ENCODE data around the gene FAM229B. TPM values are rescaled to one million over a fixed set of nuclear protein-coding genes. Genes with fewer than 3 reads are reported as not detected.
A peak's percentile ranks its signal among the peaks of the same experiment; 100 is the strongest.

Gene FAM229B
- total and polyA plus RNA-seq, 2 of the 4 experiments (the other 2 are of a cell fraction) = 8.6 to 25.6 TPM

DNA sequence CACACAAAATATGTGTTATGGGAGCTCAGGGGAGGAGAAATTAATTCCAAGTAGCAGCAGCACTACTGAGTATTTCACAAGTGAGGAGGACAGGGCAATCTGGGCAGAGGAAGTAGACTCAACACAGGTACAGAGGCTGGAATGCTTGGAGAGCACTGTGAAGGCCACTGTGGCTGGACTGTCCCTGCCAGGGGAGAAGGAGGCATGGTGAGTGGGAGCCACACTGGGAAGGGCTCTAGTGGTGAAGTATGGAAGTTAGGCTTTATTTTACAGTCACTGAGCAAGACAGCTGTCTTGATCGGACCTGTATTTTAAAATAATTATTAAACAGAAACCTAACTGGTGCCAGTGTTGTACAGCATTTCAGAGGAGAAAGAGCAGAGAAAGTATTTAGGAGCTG lies 28.8 kb downstream of the FAM229B start:
- ChIA-PET CTCF (interaction anchor here (1.3 kb wide), 1 partner anchor 28 kb away, joined by 3 read pairs; no protein-coding TSS in a partner anchor), POLR2A (ENCODE audit: unreplicated experiment) (no interaction called here)
- Histone ChIP-seq H3K9me1 (ENCODE audit: insufficient read depth, low read length) (peaks cover 6% of the 10 kb centered on the region), H4K5ac (ENCODE audit: low read depth, low read length) (no peak overlapping the region), H3K4ac (ENCODE audit: low read depth, low read length) (no peak overlapping the region), H3K18ac (ENCODE audit: low read depth, low read length) (no peak overlapping the region), H2BK15ac (ENCODE audit: low read depth, low read length) (0 out of 3 replicates have a peak overlapping the region, but pooled peaks have one; percentile 29), H2BK5ac (ENCODE audit: low read depth, low read length, poor library complexity, severe bottlenecking) (no peak overlapping the region), H4K20me1 (ENCODE audit: insufficient read depth, low read length) (no peaks in the 10 kb centered on the region), H2AFZ (replicated peaks; ENCODE audit: low read length, poor library complexity) (no peak overlapping the region), H3K9me3 (ENCODE audit: control insufficient read depth, insufficient read depth, low read length) (no peaks in the 10 kb centered on the region), H3K9ac (ENCODE audit: low read depth, low read length) (no peak overlapping the region), H2BK20ac (ENCODE audit: low read depth, low read length) (no peak overlapping the region), H2AK9ac (replicated peaks; ENCODE audit: low read depth, low read length, poor library complexity) (no peak overlapping the region), H3K79me1 (ENCODE audit: low read depth in 1 of 2, low read length in 2 of 2) (no peaks in the 10 kb centered on the region), H2AK5ac (ENCODE audit: low read depth, low read length) (no peak overlapping the region), H3K23ac (ENCODE audit: low read depth, low read length) (no peak overlapping the region), H3K4me1 (ENCODE audit: control insufficient read depth, insufficient read depth, low read length) (peaks cover 2% of the 10 kb centered on the region), H4K91ac (ENCODE audit: insufficient read depth, low read depth, low read length) (no peak overlapping the region), H3K14ac (replicated peaks; ENCODE audit: low read depth, low read length) (no peak overlapping the region), H3K27ac (ENCODE audit: insufficient read depth, low read length) (no peak overlapping the region), H2BK120ac (ENCODE audit: low read depth, low read length) (no peak overlapping the region), H3K4me2 (ENCODE audit: low read depth, low read length) (no peak overlapping the region), H3K27me3 (ENCODE audit: control insufficient read depth, insufficient read depth, low read length) (no peaks in the 10 kb centered on the region), H3K36me3 (ENCODE audit: control insufficient read depth, insufficient read depth, low read length) (peaks cover 68% of the 10 kb centered on the region), H3K56ac (ENCODE audit: extremely low read depth, insufficient read depth, low read length) (no peak overlapping the region), H4K8ac (ENCODE audit: low read depth in 2 of 2, low read length in 2 of 2) (no peak overlapping the region; a peak in 1 of 4 replicates), H3K4me3 (ENCODE audit: insufficient read depth, low read depth, low read length) (no peak overlapping the region)
- TF ChIP-seq RAD21 (IDR thresholded peaks at IDR 0.05; ENCODE audit: low read length) (no peak), RCOR1 (IDR thresholded peaks at IDR 0.05; ENCODE audit: insufficient replicate concordance, low read length) (no peak), CEBPB (IDR thresholded peaks at IDR 0.05; ENCODE audit: low read depth, low read length) (no peak), CHD1 (IDR thresholded peaks at IDR 0.05; ENCODE audit: low read depth, low read length) (no peak), SMC3 (IDR thresholded peaks at IDR 0.05; ENCODE audit: low read depth, low read length) (no peak), NFE2L2 (IDR thresholded peaks at IDR 0.05; ENCODE audit: low read depth, low read length) (no peak), MXI1 (IDR thresholded peaks at IDR 0.05; ENCODE audit: borderline replicate concordance, low read depth, low read length) (no peak), RFX5 (IDR thresholded peaks at IDR 0.05; ENCODE audit: low read depth, low read length) (no peak), MAZ (IDR thresholded peaks at IDR 0.05; ENCODE audit: borderline replicate concordance, low read depth, low read length) (no peak), POLR2A (IDR thresholded peaks at IDR 0.05; ENCODE audit: low read depth, low read length) (no peak), MAFK (IDR thresholded peaks at IDR 0.05; ENCODE audit: low read depth, low read length) (no peak), BHLHE40 (IDR thresholded peaks at IDR 0.05; ENCODE audit: low read depth, low read length) (no peak), FOS (IDR thresholded peaks at IDR 0.05; ENCODE audit: low read depth, low read length) (no peak)
- TF ChIP-seq, protein P1, sequence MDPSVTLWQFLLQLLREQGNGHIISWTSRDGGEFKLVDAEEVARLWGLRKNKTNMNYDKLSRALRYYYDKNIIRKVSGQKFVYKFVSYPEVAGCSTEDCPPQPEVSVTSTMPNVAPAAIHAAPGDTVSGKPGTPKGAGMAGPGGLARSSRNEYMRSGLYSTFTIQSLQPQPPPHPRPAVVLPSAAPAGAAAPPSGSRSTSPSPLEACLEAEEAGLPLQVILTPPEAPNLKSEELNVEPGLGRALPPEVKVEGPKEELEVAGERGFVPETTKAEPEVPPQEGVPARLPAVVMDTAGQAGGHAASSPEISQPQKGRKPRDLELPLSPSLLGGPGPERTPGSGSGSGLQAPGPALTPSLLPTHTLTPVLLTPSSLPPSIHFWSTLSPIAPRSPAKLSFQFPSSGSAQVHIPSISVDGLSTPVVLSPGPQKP (IDR thresholded peaks at IDR 0.05; ENCODE audit: borderline replicate concordance, low read depth, low read length) = no peak
- TF ChIP-seq, protein P2, sequence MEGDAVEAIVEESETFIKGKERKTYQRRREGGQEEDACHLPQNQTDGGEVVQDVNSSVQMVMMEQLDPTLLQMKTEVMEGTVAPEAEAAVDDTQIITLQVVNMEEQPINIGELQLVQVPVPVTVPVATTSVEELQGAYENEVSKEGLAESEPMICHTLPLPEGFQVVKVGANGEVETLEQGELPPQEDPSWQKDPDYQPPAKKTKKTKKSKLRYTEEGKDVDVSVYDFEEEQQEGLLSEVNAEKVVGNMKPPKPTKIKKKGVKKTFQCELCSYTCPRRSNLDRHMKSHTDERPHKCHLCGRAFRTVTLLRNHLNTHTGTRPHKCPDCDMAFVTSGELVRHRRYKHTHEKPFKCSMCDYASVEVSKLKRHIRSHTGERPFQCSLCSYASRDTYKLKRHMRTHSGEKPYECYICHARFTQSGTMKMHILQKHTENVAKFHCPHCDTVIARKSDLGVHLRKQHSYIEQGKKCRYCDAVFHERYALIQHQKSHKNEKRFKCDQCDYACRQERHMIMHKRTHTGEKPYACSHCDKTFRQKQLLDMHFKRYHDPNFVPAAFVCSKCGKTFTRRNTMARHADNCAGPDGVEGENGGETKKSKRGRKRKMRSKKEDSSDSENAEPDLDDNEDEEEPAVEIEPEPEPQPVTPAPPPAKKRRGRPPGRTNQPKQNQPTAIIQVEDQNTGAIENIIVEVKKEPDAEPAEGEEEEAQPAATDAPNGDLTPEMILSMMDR (conservative IDR thresholded peaks at IDR 0.05; ENCODE audit: low read depth, low read length) = no peak
- TF ChIP-seq, protein P3, sequence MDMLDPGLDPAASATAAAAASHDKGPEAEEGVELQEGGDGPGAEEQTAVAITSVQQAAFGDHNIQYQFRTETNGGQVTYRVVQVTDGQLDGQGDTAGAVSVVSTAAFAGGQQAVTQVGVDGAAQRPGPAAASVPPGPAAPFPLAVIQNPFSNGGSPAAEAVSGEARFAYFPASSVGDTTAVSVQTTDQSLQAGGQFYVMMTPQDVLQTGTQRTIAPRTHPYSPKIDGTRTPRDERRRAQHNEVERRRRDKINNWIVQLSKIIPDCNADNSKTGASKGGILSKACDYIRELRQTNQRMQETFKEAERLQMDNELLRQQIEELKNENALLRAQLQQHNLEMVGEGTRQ (IDR thresholded peaks at IDR 0.05; ENCODE audit: low read depth, low read length) = no peak
- BruUV-seq (replicated peaks) = no TSS peak
- dilution Hi-C loops (cut with HindIII; ENCODE audit: low sequenced_read_pairs, unreplicated experiment) = no loop called here
- in situ Hi-C loops (cut with MboI; ENCODE audit: low sequenced_read_pairs) = no loop called here
- ATAC-seq (ENCODE audit: low read depth) (no peak), DNase-seq (no peak)
- intact Hi-C loops (cut with micrococcal nuclease) = no loop called here
- no CpG with 5 or more reads among the region's 1 CpG for WGBS, 2 experiments (ENCODE audit: extremely low coverage in 2 of 2, insufficient read length in 1 of 2)

Measured in IMR-90 (cell line).